Stimulated activated CD4-positive, alpha-beta T cell treated with anti-CD3 and anti-CD28 coated beads, TNF-alpha, amount 100 ng/mL, for 48 hours (primary cell): ENCODE data around the gene SLC19A1.

Experiments used
- DNase-seq, 3 donors: peaks; one replicate each; pipeline ENCODE4 v3.0.0-alpha.2; 2020; ENCODE audit warnings: low read depth in 3 of 3

SLC19A1 gene

GRCh38 chr21:45467221-45467779 lies 74.9 kb downstream of the SLC19A1 start:
- DNase-seq: no peak

DNA sequence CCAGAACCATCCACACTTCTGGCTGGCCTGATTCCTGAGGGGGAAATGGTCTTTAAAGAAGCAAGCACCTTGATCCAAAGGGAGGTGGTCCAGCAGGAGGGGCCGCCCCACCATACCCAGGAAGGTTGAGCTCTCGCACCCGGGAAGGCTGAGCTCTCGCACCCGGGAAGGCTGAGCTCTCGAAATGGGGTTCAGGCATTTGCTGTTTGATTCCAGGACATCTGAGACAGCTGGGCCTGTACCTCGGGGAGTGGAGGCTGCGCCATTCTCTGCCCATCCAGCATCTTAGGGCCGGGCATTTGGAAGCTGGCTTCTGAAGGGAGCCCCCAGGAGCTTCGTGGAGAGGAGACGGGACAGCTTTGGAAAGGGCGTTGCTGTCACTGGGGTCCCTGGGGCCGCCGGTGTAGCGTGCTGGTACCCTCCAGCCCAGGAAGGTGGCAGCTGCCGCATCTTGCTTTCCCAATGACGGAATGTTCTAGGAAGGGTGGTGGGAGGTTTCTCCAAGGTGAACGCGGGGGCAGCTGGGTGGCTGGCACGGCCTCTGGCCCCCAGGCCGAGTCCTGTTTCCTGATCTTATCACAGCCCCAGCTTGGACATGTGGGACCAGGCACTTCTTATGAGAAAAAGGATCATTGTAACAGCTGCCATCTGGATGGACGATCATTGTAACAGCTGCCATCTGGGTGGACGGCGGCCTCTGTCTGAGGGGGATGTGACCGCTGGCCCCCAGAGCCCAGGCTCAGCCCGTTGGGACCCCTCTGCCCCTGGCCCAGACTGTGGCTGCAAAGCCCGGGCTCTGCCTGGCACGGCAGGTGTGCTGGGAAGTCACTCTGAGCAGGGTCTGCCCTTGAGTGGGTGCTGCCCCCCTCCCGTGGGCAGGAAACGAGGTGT lies 75.7 kb downstream of the SLC19A1 start:
- no peak for DNase-seq

DNA sequence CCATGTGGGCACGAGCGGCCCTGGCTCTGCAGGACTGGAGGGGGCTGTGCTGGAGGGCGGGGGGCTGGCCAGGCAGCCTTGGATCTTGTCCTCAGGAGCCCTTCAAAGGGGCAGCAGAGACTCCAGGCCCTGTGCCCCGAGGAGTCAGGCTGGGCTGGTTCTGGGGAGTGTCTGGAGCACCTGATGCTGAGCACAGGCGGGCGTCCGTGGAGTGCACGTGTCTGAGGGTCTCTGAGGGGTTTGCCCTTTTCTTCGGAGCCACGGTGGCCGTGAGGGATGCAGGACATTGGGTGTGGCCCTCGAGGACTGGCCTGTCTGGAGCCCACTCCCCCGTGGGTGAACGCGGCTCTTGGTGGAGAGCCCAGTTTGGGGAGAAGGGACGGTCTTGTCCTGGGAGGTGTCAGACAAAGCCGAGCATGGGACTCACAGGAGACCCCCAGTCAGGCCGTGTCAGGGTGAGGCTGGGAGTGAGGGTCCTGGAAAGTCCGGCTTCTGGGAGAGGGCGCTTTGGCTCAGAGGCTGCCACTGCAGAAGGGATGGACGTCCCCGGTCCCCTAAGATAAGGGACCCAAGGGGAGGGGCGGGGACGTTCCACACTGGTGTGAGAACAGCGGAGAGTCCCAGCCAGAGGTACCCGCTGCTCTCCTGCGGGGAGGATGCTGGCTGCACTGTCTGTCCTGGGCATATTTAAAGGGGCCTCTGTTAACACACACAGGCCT lies 76.5 kb downstream of the SLC19A1 start:
- DNase-seq: no peak

DNA sequence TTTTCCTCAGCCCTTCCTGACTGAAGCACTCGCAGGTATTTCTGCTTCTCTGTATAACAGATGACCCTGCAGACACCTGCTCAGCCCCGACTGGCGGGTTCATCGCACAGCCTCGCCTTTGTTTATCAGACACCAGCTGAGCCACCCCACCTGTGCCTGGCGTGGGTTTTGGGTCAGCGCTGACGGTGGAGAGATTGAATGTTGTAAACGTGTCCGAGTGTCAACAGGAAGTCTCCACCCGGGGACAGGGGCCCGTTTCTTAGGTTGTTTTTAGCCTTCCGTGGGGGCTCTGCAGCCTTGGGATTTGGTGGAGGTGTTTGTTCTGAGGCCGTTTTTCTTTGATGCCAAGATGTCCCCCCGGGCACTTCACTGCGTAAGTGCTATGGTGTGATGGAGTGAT lies 77.1 kb downstream of the SLC19A1 start:
- DNase-seq: no peak

GRCh38 chr21:45464309-45464708 lies 77.9 kb downstream of the SLC19A1 start:
- no peak for DNase-seq

DNA sequence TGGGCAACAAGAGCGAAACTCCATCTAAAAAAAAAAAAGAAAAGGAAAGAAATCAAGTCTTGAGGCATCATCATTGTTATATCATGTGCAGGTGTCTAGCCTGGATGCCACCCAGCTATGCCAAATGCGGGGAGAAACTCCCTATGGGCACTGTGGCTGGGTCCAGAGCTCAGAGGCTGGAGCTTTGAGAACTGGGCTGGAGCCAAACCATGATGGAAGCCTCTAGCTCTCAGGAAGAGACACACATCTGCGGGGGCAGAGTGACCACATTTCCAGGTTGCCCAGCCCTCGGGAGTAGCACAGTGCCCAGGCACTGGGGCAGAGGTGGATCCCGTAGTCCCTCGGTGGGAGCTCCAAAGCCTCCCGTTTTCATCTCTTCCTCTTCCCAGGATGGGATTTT lies 78.4 kb downstream of the SLC19A1 start:
- DNase-seq: no peak

DNA sequence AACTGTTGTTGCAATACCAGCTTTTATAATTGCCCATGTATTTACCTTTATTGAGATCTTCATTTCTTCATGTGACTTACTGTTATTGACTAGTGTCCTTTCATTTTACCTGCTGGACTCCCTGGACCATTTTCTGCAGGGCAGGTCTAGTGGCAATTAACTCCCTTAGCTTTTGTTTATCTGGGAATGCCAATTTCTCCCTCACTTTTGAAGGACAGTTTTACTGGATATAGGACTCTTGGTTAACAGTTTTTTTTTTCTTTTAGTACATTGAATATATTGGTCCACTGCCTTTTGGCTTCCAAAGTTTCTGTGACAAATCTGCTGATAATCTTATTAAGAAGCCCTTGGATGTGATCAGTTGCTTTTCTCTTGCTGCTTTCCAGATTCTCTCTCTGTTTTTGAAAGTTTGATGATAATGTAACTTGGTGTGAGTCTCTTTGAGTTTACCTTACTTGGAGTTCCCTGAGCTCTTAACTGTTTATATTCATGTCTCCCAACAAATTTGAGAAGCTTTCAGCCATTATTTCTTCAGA lies 80.4 kb downstream of the SLC19A1 start:
- no peak for DNase-seq

- DNase-seq: no peak
Observed at GRCh38 chr21:45461369-45461750, 80.9 kb downstream of the SLC19A1 start.

GRCh38 chr21:45460611-45461368 lies 81.5 kb downstream of the SLC19A1 start:
- DNase-seq: no peak

GRCh38 chr21:45460011-45460565 lies 82.2 kb downstream of the SLC19A1 start:
- no peak for DNase-seq

DNA sequence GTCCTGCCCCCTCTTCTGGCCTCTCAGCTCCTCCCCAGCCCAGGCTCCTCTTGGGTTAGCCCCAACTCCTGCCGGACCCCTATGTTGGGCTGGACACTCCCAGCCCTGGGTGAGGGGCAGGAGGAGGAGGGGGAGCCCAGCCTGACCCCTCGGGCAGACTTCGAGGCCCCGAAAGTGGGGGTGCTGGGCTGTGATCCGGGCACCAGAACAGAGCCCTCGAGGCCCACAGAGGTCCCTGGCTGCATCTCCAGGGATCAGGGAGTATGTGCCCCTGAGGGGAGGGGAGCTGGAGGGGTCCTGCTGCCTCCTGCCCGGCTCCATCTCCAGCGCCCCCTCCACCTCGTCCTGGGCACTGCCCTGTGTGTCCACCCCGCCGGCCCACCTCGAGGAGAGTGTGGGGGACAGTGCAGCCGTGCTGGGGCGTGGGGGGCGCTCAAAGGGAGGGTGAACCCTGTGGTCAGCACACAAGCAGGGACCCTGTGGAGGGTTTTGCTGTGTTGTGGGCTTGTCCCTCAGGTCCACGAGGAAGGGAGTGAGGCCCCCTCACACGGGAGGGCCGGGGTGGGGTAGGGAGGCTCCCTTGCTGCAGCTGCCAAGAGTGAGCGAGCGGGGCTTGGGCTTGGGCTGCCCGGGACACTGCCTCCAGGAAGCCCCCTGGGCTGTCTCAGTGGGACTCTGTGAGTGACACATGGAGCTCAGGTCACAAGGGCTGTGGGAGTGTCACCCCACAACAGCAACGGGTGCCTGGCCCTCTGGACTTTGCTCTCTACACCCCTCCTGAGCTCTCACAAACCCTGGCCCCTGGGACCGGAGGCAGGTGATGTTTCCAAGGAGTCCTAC lies 82.8 kb downstream of the SLC19A1 start:
- no peak for DNase-seq

GRCh38 chr21:45458281-45459170 lies 83.7 kb downstream of the SLC19A1 start:
- DNase-seq: no peak

GRCh38 chr21:45457832-45458172 lies 84.4 kb downstream of the SLC19A1 start:
- no peak for DNase-seq

GRCh38 chr21:45457161-45457831 lies 84.9 kb downstream of the SLC19A1 start:
- DNase-seq: no peak

- DNase-seq: no peak
Observed at GRCh38 chr21:45456584-45457160, 85.6 kb downstream of the SLC19A1 start.

DNA sequence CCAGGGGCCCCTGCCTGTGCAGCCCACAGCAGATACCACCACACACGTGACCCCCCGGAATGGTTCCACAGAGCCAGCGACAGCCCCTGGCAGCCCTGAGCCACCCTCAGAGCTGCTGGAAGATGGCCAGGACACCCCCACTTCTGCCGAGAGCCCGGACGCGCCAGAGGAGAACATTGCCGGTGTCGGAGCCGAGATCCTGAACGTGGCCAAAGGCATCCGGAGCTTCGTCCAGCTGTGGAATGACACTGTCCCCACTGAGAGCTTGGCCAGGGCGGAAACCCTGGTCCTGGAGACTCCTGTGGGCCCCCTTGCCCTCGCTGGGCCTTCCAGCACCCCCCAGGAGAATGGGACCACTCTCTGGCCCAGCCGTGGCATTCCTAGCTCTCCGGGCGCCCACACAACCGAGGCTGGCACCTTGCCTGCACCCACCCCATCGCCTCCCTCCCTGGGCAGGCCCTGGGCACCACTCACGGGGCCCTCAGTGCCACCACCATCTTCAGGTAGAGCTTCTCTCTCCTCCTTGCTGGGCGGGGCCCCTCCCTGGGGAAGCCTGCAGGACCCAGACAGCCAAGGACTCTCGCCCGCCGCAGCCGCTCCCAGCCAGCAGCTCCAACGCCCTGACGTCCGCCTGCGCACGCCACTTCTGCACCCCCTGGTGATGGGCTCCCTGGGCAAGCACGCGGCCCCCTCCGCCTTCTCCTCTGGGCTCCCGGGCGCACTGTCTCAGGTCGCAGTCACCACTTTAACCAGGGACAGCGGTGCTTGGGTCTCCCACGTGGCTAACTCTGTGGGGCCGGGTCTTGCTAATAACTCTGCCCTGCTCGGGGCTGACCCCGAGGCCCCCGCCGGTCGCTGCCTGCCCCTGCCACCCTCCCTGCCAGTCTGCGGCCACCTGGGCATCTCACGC lies 86.3 kb downstream of the SLC19A1 start:
- DNase-seq: no peak

DNA sequence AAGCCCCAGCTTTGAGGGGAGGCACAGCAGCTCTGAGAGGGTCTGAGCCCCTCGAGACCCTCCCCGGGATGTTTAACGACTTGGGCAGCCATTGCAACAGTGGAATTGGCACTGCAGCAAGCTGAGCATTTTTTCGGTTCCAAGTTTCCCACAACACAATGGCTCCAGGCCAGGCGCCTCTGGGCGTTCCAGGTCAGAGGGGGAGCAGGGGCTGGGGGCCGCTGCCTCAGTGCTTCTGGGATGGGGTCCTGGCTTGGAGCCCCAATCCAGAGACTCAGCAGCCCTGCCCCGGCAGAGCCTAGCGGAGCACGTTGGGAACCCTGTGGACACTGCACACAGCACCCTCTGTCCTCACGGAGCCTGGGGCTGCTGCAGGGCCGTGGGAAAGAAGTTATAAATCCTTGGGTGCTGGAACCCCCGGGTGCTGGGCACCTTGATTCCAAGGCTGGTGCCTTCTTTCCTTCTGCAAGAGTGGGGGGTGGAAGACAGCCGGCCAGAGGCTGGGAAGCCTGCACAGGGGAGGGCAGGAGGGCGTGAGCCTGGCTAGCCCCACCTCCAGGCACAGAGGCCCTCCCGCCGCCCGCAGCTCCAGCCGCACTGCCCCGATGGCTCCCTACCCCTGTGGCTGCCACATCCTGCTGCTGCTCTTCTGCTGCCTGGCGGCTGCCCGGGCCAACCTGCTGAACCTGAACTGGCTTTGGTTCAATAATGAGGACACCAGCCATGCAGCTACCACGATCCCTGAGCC lies 87.1 kb downstream of the SLC19A1 start:
- DNase-seq: no peak
